Gastrocnemius medialis (tissue), 4 donors: Measurements from ENCODE around the gene ACADM. TPM values are rescaled to one million over a fixed set of nuclear protein-coding genes. Genes with fewer than 3 reads are reported as not detected.

Experiments used
- ATAC-seq, 2 donors: fragments of 150-250 bp; one replicate each; pipeline ENCODE4 v1.9.1; 2016
- DNase-seq, 2 donors: peaks; one replicate each; pipeline ENCODE4 v3.0.0-alpha.2; 2019
- H3K27ac ChIP-seq, 4 donors: fragments of 200-600 bp; sonication (generic); 1 replicate in 1 of 4; 2 replicates in 3 of 4; pipeline ENCODE4 v1.5.1; 2016 to 2018; ENCODE audit warnings: mild to moderate bottlenecking in 2 of 4, moderate library complexity in 1 of 4
- H3K27me3 ChIP-seq, 3 donors: fragments of 200-600 bp; sonication (generic) in 2 of 3; 1 replicate in 1 of 3; 2 replicates in 2 of 3; pipeline versions ENCODE4 v1.5.1 to v1.6.0; 2016 to 2019; ENCODE audit warnings: mild to moderate bottlenecking in 1 of 3, moderate library complexity in 1 of 3
- H3K36me3 ChIP-seq, 2 donors: fragments of 200-600 bp; sonication (generic) in 1 of 2; one replicate each; pipeline ENCODE4 v1.5.1; 2017 to 2018
- H3K4me1 ChIP-seq, 2 donors: fragments of 200-600 bp; sonication (generic) in 1 of 2; one replicate each; pipeline ENCODE4 v1.5.1; 2016 to 2017; ENCODE audit warnings: mild to moderate bottlenecking in 2 of 2
- H3K4me3 ChIP-seq, 4 donors: fragments of 200-600 bp; sonication (generic) in 3 of 4; 1 replicate in 1 of 4; 2 replicates in 3 of 4; pipeline ENCODE4 v1.5.1; 2016 to 2019; ENCODE audit warnings: mild to moderate bottlenecking in 2 of 4
- H3K9me3 ChIP-seq, 3 donors: fragments of 200-600 bp; sonication (generic) in 2 of 3; 1 replicate in 1 of 3; 2 replicates in 2 of 3; pipeline ENCODE4 v1.5.1; 2016 to 2019
- POLR2A ChIP-seq, 2 donors: fragments of 450-650 bp; IDR thresholded peaks; one replicate each; pipeline ENCODE4 v1.6.1; 2017; ENCODE audit warnings: antibody characterized with exemption in 2 of 2, mild to moderate bottlenecking in 2 of 2, moderate library complexity in 2 of 2
- in situ Hi-C, 4 donors: fragments of 200-750 bp; cut with MboI; loops; one replicate each; pipeline versions ENCODE4 v1.15.0 to v1.8.0; 2017; ENCODE audit warnings: low sequenced_read_pairs in 4 of 4
- intact Hi-C: fragments of 100-400 bp; cut with DNase I; formaldehyde crosslinking; loops from one replicate; pipeline ENCODE4 v1.15.1; 2023; ENCODE audit warnings: low total_unique reads
- total RNA-seq, 4 donors: library from RNA; depleted of rRNA; stranded (reverse); fragments of >200 nt; gene quantifications; one replicate each; pipeline versions ENCODE4 v1.1.0 to v1.2.3, GENCODE V29; 2016
- TF ChIP-seq, protein P1 (sequence below), 5 experiments: fragments of 450-650 bp in 3 of 5; fragments of 200-600 bp in 2 of 5; sonication (generic) in 2 of 5; IDR thresholded peaks in 4 of 5; conservative IDR thresholded peaks in 1 of 5; 1 replicate in 4 of 5; 2 replicates in 1 of 5; pipeline ENCODE4 v1.5.1; 2016 to 2019; ENCODE audit warnings: antibody characterized with exemption in 5 of 5, mild to moderate bottlenecking in 3 of 5, moderate library complexity in 3 of 5

ACADM gene
- total RNA-seq, 4 donors from 2014 or later, result 92.4 to 128 (median 111) TPM

- peak overlapping the region in 3 of 4 donors; percentile 9 to 87 (median 71) for H3K4me3 ChIP-seq
- peaks cover 8 to 46% of the 10 kb centered on the region in 2 donors for H3K36me3 ChIP-seq
- H3K27me3 ChIP-seq, result no peaks in the 10 kb centered on the region
- no peaks in the 10 kb centered on the region for H3K9me3 ChIP-seq
- peak overlapping the region; percentile 88 to 96 (median 92) for H3K27ac ChIP-seq
- no peak for DNase-seq
- TF ChIP-seq, protein P1, sequence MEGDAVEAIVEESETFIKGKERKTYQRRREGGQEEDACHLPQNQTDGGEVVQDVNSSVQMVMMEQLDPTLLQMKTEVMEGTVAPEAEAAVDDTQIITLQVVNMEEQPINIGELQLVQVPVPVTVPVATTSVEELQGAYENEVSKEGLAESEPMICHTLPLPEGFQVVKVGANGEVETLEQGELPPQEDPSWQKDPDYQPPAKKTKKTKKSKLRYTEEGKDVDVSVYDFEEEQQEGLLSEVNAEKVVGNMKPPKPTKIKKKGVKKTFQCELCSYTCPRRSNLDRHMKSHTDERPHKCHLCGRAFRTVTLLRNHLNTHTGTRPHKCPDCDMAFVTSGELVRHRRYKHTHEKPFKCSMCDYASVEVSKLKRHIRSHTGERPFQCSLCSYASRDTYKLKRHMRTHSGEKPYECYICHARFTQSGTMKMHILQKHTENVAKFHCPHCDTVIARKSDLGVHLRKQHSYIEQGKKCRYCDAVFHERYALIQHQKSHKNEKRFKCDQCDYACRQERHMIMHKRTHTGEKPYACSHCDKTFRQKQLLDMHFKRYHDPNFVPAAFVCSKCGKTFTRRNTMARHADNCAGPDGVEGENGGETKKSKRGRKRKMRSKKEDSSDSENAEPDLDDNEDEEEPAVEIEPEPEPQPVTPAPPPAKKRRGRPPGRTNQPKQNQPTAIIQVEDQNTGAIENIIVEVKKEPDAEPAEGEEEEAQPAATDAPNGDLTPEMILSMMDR (IDR thresholded peaks at IDR 0.05 in 4 of 5, conservative IDR thresholded peaks at IDR 0.05 in 1 of 5), result no peak
- TF ChIP-seq POLR2A (IDR thresholded peaks at IDR 0.05), result no peak
- intact Hi-C loops (no loop called here), in situ Hi-C loops (loop anchor here in 2 of 4 donors (5.0 to 10.0 kb wide), 2 partner anchors 63 to 65 kb away; partner anchors contain the start of gene ACADM (in 1 of the 2))
- no peak for ATAC-seq
- H3K4me1 ChIP-seq, result peaks cover 48 to 56% of the 10 kb centered on the region in 2 donors
Measured at GRCh38 chr1:75789988-75790387, 65.5 kb downstream of the ACADM start.

DNA sequence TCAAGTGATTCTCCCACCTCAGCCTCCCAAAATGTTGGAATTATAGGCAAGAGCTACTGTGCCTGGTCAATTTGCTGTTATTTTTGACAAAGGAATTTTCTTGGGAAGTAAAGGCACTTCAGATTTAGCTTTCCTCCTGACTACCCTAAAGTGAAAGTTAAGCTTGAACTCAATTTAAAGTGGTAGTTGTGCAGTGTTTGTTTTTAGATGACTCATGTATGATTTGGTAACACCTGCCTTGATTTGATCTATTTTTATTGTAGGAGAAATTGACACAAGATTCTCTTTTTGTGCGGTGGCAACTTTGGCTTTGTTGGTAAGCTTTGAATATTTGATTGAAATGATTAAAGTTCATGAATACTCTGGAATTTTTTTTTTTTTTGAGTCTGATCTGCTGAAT is 66.5 kb downstream of the ACADM start:
- H3K36me3 ChIP-seq, result peaks cover 8 to 57% of the 10 kb centered on the region in 2 donors
- TF ChIP-seq, protein P1 (IDR thresholded peaks at IDR 0.05 in 4 of 5, conservative IDR thresholded peaks at IDR 0.05 in 1 of 5), result no peak
- no peak for TF ChIP-seq POLR2A (IDR thresholded peaks at IDR 0.05)
- H3K27me3 ChIP-seq, result no peaks in the 10 kb centered on the region
- no peak for DNase-seq
- no peaks in the 10 kb centered on the region for H3K9me3 ChIP-seq
- in situ Hi-C loops, result no loop called here
- peak; percentile 63 to 73 for ATAC-seq
- peaks cover 43 to 51% of the 10 kb centered on the region in 2 donors for H3K4me1 ChIP-seq
- H3K27ac ChIP-seq, result peak overlapping the region; percentile 88 to 96 (median 92)
- peak overlapping the region; percentile 15 to 43 (median 22) for H3K4me3 ChIP-seq
- intact Hi-C loops, result no loop called here

- Histone ChIP-seq H3K4me1 (peaks cover 41 to 51% of the 10 kb centered on the region in 2 donors), H3K27ac (peak overlapping the region; percentile 13 to 93 (median 89)), H3K4me3 (no peak overlapping the region), H3K36me3 (peaks cover 8 to 67% of the 10 kb centered on the region in 2 donors), H3K27me3 (no peaks in the 10 kb centered on the region), H3K9me3 (no peaks in the 10 kb centered on the region)
- in situ Hi-C loops (no loop called here), intact Hi-C loops (no loop called here)
- no peak for TF ChIP-seq POLR2A (IDR thresholded peaks at IDR 0.05)
- TF ChIP-seq, protein P1 (IDR thresholded peaks at IDR 0.05 in 4 of 5, conservative IDR thresholded peaks at IDR 0.05 in 1 of 5), result no peak
- no peak for DNase-seq
- no peak for ATAC-seq
Measured at GRCh38 chr1:75792091-75792490, 67.6 kb downstream of the ACADM start.

DNA sequence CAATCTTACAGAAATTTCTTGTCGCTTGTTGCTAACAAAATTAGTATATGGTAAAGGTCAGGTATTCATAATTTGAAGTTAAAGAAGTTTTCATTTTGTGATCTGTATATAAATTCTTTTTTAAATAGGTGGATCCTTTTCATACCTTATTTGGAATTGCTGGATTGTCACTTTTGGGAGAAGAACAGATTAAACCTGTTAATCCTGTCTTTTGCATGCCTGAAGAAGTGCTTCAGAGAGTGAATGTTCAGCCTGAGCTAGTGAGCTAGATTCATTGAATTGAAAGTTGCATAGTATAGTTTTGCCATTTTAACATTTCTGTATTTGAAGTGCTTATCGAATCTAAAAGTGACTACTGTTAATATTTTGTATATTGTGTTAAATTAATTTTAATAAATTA is 69.9 kb downstream of the ACADM start:
- no peak for ATAC-seq

More for the DNA sequence above, 69.9 kb downstream of the ACADM start:
- Histone ChIP-seq H3K4me1 (peaks cover 19 to 30% of the 10 kb centered on the region in 2 donors), H3K9me3 (no peaks in the 10 kb centered on the region), H3K4me3 (no peak overlapping the region), H3K36me3 (peaks cover 8 to 76% of the 10 kb centered on the region in 2 donors), H3K27me3 (no peaks in the 10 kb centered on the region), H3K27ac (no peak overlapping the region)
- no peak for DNase-seq
- TF ChIP-seq, protein P1 (IDR thresholded peaks at IDR 0.05 in 4 of 5, conservative IDR thresholded peaks at IDR 0.05 in 1 of 5), result no peak
- no peak for TF ChIP-seq POLR2A (IDR thresholded peaks at IDR 0.05)
- intact Hi-C loops (no loop called here), in situ Hi-C loops (no loop called here)
